Stomach smooth muscle (tissue), 2 donors: ENCODE measurements around the gene PSMD12.
"Not testable (repeated sequence)": the region's sequence is repeated elsewhere in the genome, so short reads cannot be mapped to it uniquely, and the experiment has no call there.

Experiments
- H3K27ac ChIP-seq: one replicate; pipeline ENCODE4 v1.7.0; 2013; ENCODE audit warnings: mild to moderate bottlenecking, low read length, inconsistent platforms
- H3K27me3 ChIP-seq, 2 donors: one replicate each; pipeline ENCODE4 v1.7.0; 2013; ENCODE audit warnings: low read length in 2 of 2; ENCODE audit not compliant: insufficient read depth in 2 of 2, control insufficient read depth in 1 of 2
- H3K36me3 ChIP-seq, 2 donors: one replicate each; pipeline ENCODE4 v1.7.0; 2013; ENCODE audit warnings: low read length in 2 of 2; ENCODE audit not compliant: control insufficient read depth in 2 of 2, insufficient read depth in 2 of 2
- H3K4me1 ChIP-seq: one replicate; pipeline ENCODE4 v1.7.0; 2013; ENCODE audit warnings: low read length; ENCODE audit not compliant: control insufficient read depth, insufficient read depth
- H3K4me3 ChIP-seq, 2 donors: one replicate each; pipeline ENCODE4 v1.7.0; 2013; ENCODE audit warnings: low read length in 2 of 2
- H3K9ac ChIP-seq, 2 donors: one replicate each; pipeline ENCODE4 v1.7.0; 2013; ENCODE audit warnings: low read length in 2 of 2, mild to moderate bottlenecking in 1 of 2
- H3K9me3 ChIP-seq, 2 donors: one replicate each; pipeline ENCODE4 v1.7.0; 2013; ENCODE audit warnings: low read length in 2 of 2; ENCODE audit not compliant: control insufficient read depth in 2 of 2
- donor health status: healthy.
- donor health status: Pancreatic carcinoma.

The PSMD12 gene

DNA sequence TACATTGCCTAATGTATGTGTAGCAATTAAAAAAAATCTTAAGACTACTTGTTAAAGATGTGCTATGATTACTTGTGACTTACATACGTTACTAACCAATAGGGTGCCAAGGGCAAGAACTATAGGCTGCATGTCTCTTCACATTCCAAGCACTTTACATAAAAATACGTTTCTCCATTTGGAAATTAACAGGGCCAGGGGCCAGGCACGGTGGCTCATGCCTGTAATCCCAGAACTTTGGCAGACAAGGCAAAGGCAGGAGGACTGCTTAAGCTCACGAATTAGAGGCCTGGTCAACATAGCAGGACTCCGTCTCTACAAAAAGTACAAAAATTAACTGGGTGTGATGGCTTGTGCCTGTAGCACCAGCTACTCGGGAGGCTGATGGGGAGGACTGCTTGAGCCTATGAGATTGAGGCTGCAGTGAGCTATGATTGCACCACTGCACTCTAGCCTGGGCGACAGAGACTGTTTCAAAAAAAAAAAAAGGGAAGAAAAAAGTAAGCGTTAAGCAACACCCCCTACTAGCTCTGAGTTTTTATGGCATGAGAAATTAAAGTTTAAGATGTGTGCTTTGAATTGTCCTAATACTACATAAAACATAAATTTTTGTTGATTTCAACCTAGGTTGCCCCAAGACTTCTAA, 12.3 kb downstream of the PSMD12 start:
- no peak overlapping the region for H3K4me3 ChIP-seq
- no peaks in the 10 kb centered on the region for H3K9me3 ChIP-seq
- no peak overlapping the region for H3K27ac ChIP-seq
- H3K36me3 ChIP-seq, result peaks cover 22 to 27% of the 10 kb centered on the region in 2 donors
- H3K27me3 ChIP-seq, result no peaks in the 10 kb centered on the region
- H3K9ac ChIP-seq, result no peak overlapping the region
- H3K4me1 ChIP-seq, result no peaks in the 10 kb centered on the region

DNA sequence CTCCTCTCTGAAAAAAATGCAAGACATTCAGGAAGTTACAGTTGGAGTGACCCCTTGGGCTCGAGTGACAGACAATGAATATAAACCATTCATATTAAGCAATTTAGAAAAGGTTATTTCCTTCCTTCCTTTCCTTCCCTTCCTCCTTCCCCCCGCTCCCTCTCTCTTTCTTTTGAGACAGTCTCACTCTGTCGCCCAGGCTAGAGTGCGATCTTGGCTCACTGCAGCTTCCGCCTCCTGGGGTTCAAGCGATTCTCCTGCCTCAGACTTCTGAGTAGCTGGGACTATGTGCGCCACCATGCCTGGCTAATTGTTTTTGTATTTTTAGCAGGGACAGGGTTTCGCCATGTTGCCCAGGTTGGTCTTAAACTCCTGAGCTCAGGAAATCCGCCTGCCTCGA, 13.2 kb downstream of the PSMD12 start:
- no peak overlapping the region for H3K27ac ChIP-seq
- no peak overlapping the region for H3K9ac ChIP-seq
- no peaks in the 10 kb centered on the region for H3K4me1 ChIP-seq
- H3K9me3 ChIP-seq, result no peaks in the 10 kb centered on the region
- peaks cover 27% of the 10 kb centered on the region in 2 donors for H3K36me3 ChIP-seq
- no peak overlapping the region for H3K4me3 ChIP-seq
- no peaks in the 10 kb centered on the region for H3K27me3 ChIP-seq

DNA sequence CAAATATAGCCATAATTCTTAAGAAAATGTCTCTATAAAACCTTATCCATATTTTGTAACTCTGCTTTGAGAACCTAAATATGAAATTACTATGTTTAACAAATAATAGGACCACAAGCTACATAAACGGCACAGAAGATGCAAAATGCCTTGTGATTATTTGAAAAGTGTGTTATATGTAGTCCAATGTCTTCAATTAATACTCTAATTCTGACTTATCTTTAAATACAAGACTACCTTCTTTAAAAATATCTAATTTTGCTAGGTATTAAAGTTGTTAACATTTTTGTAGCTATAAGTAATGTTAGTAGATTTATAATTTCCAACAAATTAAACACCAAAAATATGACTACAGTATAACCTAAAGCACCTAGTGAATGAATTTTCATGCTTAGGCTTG, 17.0 kb downstream of the PSMD12 start:
- Histone ChIP-seq H3K9ac (no peak overlapping the region), H3K36me3 (peaks cover 23 to 32% of the 10 kb centered on the region in 2 donors), H3K4me1 (no peaks in the 10 kb centered on the region), H3K27ac (no peak overlapping the region), H3K4me3 (no peak overlapping the region), H3K9me3 (no peaks in the 10 kb centered on the region), H3K27me3 (no peaks in the 10 kb centered on the region)

DNA sequence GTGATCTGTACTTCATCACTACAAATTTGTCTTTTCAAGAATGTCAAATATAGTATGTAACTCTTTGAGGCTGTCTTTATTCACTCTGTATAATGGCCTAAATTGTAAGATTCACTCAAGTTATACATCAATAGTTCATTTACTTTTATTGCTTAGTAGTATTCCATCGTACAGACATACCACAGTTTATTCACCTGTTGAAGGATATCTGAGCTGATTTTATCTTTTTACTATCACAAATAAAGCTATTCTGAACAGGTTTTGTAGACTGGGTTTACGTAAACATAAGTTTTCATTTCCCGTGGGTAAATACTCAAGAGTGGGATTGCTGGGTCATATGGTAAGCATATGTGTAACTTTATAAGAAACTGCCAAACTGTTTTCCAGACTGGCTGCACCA, 18.6 kb downstream of the PSMD12 start:
- no peaks in the 10 kb centered on the region for H3K27me3 ChIP-seq
- no peaks in the 10 kb centered on the region for H3K4me1 ChIP-seq
- H3K4me3 ChIP-seq, result no peak overlapping the region
- no peak overlapping the region for H3K27ac ChIP-seq
- H3K9me3 ChIP-seq, result no peaks in the 10 kb centered on the region
- H3K36me3 ChIP-seq, result peaks cover 23 to 34% of the 10 kb centered on the region in 2 donors
- H3K9ac ChIP-seq, result no peak overlapping the region

DNA sequence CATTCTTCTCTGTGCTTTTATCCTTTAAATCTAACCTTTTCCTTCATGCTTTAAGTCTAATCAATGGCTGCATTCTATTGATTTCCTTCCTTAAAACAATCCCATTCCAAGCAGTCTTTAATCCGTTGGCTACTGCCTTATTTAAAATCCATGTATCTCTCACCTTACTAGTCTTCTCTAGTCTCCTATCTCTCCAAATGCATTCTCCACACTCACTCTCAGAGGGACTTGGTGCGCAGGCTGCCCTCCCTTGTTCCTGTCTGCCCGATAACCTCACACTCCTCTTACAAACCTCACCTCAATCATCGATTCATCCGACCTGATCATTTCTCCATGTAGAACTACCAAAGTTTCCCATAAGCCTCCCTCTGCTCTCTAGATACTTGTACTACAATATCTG, 23.1 kb downstream of the PSMD12 start:
- Histone ChIP-seq H3K9ac (no peak overlapping the region), H3K4me1 (no peaks in the 10 kb centered on the region), H3K9me3 (no peaks in the 10 kb centered on the region), H3K36me3 (peaks cover 30 to 32% of the 10 kb centered on the region in 2 donors), H3K27ac (no peak overlapping the region), H3K4me3 (no peak overlapping the region), H3K27me3 (no peaks in the 10 kb centered on the region)

DNA sequence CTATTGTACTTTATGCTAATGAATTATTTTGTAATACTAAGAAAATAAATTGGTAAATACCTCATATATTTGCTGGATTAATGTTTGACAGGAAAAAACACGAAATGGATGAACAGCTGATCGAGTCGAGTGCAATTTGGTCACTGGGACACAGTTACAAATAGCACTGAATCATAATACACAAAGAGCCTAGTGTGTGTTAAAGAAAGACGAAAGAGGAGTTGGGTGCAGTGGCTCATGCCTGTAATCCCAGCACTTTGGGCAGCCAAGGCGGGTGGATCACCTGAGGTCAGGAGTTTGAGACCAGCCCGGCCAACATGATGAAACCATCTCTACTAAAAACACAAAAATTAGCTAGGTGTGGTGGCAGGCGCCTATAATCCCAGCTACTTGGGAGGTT, 28.0 kb downstream of the PSMD12 start:
- peaks cover 12 to 24% of the 10 kb centered on the region in 2 donors for H3K36me3 ChIP-seq
- H3K27me3 ChIP-seq, H3K9me3 ChIP-seq, H3K4me3 ChIP-seq, H3K4me1 ChIP-seq, H3K27ac ChIP-seq, H3K9ac ChIP-seq: not testable (repeated sequence)

DNA sequence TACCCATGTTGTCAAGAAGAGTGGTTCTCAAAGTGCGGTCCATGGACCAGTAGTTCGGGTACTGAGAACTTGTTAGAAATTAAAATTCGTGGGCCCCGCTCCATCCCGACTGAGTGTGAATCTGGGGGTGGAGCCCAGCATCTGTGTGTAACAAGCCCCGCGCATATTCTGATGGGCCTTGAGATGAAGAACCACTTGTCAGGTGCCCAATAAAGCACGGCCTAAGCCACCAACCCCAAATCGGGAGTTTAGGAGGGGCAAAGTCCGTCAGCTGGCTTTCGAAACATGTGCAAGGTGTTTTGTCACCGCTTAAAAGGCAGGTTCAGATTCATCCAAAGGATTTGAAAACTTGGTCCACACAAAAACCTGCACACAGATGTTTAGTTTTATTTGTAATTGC, 29.5 kb downstream of the PSMD12 start:
- Histone ChIP-seq H3K27ac (no peak overlapping the region), H3K4me3 (no peak overlapping the region), H3K27me3 (no peaks in the 10 kb centered on the region), H3K9ac (no peak overlapping the region), H3K4me1 (no peaks in the 10 kb centered on the region), H3K36me3 (peaks cover 12% of the 10 kb centered on the region in 2 donors), H3K9me3 (no peaks in the 10 kb centered on the region)

DNA sequence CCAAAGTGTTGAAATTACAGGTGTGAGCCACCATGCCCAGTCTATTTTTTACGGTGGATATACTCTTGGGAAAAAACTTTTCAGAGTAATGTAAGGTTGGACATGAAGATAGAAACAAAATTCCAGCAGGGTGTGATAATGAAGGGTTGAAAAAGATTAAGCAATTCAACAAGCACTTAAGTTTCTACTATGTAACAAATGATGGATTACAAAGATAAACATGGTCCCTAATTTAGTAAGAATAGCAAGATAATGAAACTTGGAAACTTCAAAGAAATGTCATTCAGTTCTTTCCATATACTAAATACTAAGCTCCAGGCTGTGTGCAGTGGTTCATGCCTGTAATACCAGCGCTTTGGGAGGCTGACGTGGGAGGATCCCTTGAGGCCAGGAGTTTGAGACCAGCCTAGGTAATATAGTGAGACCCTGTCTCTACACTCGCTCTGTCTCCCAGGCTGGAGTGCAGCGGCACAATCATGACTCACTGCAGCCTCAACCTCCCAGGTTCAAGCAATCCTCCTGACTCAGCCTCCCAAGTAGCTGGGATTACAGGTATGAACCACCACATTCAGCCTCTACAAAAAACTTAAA, 31.0 kb downstream of the PSMD12 start:
- Histone ChIP-seq H3K9me3 (no peaks in the 10 kb centered on the region), H3K4me1 (no peaks in the 10 kb centered on the region), H3K27ac (no peak overlapping the region), H3K9ac (no peak overlapping the region), H3K4me3 (no peak overlapping the region), H3K27me3 (no peaks in the 10 kb centered on the region), H3K36me3 (no peaks in the 10 kb centered on the region)

DNA sequence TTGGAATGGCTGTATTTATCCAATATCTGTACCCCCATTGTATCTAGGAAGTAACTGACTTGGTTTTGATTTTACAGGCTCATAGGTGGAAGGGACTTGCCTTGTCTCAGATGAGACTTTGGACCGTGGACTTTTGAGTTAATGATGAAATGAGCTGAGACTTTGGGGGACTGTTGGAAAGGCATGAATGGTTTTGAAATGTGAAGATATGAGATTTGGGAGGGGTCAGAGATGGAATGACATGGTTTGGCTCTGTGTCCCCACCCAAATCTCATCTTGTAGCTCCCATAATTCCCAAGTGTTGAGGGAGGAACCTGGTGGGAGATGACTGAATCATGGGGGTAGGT, 34.2 kb downstream of the PSMD12 start:
- not testable (repeated sequence) for H3K27ac ChIP-seq, H3K36me3 ChIP-seq, H3K9me3 ChIP-seq, H3K9ac ChIP-seq, H3K4me3 ChIP-seq, H3K27me3 ChIP-seq, H3K4me1 ChIP-seq

DNA sequence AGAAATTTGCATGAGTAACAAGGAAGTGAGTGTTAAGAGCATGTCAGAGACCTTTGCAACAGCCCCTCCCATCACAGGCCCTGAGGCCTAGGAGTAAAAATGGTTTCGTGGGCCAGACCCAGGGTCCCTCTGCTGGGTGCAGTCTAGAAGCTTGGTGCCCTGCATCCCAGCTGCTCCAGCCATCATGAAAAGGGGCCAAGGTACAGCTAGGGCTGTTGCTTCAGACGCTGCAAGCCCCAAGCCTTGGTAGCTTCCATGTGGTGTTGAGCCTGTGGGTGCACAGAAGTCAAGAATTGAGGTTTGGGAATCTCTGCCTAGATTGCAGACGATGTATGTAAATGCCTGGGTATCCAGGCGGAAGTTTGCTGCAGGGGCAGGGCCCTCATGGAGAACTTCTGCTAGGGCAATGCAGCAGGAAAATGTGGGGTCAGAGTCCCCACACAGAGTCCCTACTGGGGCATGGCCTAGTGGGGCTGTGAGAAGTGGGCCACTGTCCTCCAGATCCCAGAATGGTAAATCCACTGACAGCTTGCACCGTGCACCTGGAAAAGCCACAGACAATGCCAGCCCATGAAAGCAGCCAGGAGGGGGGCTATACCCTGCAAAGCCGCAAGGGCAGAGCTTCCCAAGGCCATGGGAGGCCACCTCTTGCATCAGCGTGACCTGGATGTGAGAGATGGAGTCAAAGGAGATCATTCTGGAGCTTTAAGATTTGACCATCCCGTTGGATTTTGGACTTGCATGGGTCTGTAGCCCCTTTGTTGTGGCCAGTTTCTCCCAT, 34.8 kb downstream of the PSMD12 start:
- not testable (repeated sequence) for H3K36me3 ChIP-seq, H3K27ac ChIP-seq, H3K4me3 ChIP-seq, H3K4me1 ChIP-seq, H3K9me3 ChIP-seq, H3K9ac ChIP-seq, H3K27me3 ChIP-seq

DNA sequence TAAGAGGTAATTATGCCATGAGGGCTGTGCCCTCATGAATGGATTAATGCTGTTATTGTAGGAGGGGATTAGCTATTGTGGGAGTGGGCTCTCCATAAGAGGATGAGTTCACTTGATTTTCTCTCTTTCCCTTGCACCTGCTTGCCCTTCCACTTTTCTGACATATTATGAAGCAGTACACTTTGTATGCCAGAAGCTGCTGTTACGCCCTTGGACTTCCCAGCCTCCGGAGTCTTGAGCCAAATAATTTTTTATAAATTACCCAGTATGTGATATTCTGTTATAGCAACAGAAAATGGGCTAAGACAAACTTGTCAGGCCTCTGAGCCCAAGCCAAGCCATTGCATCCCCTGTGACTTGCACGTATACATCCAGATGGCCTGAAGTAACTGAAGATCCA, 38.4 kb downstream of the PSMD12 start:
- Histone ChIP-seq H3K4me3 (no peak overlapping the region), H3K9ac (no peak overlapping the region), H3K27me3 (peaks cover 0 to 2% of the 10 kb centered on the region in 2 donors), H3K36me3 (no peaks in the 10 kb centered on the region), H3K4me1 (no peaks in the 10 kb centered on the region), H3K9me3 (no peaks in the 10 kb centered on the region), H3K27ac (no peak overlapping the region)
